GM18868 (cell line): ENCODE data around the gene CDT1.
"Not testable (repeated sequence)": the region's sequence is repeated elsewhere in the genome, so short reads cannot be mapped to it uniquely, and the experiment has no call there.

Experiments
- ATAC-seq: cut with Tn5 transposase; IDR thresholded peaks from one replicate; pipeline ENCODE4 v1.9.1; 2021; ENCODE audit warnings: mild to moderate bottlenecking, moderate library complexity; ENCODE audit not compliant: unreplicated experiment

The CDT1 gene

GRCh38 chr16:88815901-88816589, 12.5 kb downstream of the CDT1 start:
- no peak for ATAC-seq

- ATAC-seq, result no peak
Observed at GRCh38 chr16:88816736-88817535, 13.3 kb downstream of the CDT1 start.

GRCh38 chr16:88817785-88818574, 14.4 kb downstream of the CDT1 start:
- no peak for ATAC-seq

GRCh38 chr16:88818575-88818874, 14.9 kb downstream of the CDT1 start:
- no peak for ATAC-seq

DNA sequence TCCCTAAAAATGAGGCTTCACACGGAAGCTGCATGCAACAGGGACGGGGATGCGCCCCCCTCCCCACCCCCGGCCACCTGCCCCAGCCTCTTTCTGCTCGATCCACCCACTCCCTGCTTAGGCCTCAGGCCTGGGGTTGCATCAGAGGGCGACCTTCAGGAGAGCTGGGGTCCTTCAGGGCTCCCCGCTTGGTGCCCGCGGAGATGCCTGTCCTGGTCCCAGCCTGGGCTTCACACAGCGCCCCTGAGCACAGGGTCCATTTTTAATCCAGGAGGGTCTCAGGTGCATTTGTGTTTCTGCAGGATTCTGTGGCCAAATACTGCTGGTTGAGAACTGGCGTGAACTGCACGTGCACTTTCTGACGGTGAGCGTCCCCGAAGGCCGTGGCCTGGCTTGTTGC, 15.5 kb downstream of the CDT1 start:
- no peak for ATAC-seq

DNA sequence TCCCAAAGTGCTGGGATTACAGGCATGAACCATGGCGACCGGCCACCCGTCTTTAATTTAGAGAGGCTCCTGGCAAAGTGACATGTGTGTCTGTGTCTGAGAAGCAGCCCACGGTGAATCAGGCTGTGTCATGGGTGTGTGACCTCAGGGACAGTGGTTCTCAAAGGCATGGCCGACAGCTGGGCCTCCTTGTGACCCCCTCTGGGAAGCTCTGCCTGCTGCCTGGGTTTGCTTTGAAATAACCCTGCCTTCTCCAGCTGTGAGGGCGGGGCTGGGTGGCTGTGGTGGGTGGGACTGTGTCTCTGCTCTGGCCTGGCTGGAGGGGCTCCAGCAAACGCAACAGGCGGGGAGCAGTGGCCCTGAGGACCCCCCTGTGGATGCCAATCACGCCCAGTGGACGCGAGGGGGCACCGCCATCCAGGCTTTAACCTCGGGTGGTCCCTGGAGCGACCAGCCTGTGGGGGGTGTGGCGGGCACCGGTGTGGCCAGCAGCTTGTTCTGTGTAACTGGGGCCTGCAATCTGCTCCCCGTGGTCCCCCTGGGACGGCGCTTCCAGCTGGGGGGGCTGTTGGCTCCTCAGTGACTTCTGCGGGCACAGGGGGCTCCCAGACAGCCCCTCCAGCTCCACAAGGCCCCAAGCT, 16.9 kb downstream of the CDT1 start:
- no peak for ATAC-seq

DNA sequence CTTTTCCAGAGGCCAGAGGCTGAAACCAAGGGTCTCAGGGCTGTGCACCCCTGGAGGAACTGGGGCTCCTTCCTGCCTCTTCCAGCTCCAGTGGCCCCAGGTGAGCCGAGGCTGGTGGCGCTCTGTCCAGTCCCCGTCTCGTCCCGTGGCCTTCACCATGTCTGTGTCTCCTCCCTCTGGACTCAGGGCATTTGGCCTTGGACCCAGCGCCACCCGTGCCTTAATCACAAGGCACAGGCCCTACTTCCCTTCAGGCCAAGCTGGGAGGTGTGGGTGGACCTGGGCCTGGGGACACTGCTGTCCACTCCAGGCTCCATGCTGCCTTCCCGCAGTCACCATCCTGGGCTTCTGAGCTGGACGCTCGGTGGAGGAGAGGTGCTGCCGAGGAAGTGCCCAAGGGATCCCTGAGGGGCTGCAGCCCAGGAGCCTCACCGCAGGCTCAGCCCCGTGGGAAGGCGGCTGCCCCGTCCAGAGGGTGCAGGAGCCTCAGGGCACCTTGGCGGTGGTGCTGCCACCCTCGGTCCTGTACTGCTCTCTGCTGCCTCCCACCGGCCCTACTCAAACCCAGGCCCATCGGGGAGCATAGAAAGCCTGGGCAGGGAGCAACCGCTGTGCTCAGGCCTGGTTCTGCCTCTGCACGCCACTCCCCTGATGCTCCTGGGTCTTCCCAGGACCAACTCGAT, 17.7 kb downstream of the CDT1 start:
- ATAC-seq, result no peak

- no peak for ATAC-seq
Observed at GRCh38 chr16:88822281-88823040, 18.9 kb downstream of the CDT1 start.

DNA sequence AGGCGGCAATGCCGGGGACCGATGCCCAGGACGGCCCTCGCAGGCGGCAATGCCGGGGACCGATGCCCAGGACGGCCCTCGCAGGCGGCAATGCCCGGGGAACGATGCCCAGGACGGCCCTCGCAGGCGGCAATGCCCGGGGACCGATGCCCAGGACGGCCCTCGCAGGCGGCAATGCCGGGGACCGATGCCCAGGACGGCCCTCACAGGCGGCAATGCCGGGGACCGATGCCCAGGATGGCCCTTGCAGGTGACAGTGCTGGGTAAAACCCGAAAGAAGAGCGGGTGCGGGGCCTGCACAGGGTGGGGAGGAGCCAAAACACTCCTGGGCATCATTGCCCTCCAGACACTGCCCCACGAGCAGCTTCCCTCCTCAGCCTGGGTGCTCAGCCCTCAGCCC, 20.1 kb downstream of the CDT1 start:
- ATAC-seq, result not testable (repeated sequence)

DNA sequence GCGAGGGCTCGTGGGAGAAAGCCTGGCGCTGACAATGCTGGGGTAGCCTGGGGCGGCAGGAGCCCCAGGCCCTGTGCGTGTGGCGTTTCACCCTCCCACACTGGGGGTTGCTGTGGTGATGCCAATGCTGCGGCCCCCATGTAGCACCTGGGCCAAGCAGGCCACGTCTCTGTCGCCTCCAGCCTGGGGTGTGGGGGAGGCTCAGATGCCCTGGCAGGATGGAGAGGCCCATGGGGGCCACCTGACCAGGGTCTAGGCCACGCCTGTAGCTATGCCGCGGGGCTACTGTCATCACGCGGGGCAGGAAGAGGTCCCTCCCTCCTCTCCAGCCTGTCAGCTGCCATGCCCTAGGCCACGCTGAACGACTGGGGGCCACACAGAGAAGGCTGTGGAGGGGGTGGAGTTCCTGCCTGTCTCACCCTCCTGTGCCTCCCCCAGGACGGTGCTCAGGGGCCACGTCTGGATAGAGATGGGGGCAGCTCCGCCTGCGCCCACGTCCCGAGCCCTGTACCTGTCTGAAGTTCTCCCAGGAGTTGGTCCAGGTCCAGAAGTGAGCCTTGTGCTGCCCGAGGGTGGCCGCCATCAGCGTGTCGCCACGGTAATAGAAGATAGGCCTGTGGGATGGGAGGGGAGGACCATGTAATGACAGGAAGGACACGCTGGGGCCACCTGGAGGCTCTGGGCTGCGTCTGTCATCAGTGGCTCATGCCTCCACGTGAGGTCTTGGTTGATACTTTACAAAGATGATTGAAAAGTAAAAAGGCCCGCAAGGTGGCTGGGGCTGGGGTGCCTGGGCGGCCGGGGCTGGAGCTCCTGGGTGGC, 20.9 kb downstream of the CDT1 start:
- no peak for ATAC-seq

DNA sequence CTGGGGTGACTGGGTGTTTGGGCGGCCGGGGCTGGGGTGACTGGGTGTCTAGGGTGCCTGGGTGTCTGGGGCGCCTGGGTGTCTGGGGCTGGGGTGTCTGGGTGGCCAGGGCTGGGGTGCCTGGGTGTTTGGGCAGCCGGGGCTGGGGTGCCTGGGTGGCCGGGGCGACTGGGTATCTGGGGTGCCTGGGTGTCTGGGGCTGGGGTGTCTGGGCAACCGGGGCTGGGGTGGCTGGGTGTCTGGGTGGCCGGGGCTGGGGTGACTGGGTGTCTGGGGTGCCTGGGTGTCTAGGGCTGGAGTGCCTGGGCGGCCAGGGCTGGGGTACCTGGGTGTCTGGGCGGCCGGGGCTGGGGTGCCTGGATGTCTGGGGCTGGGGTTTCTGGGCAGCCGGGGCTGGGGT, 21.6 kb downstream of the CDT1 start:
- no peak for ATAC-seq

- no peak for ATAC-seq
Observed at GRCh38 chr16:88826070-88826840, 22.7 kb downstream of the CDT1 start.

- no peak for ATAC-seq
Observed at GRCh38 chr16:88827727-88828126, 24.1 kb downstream of the CDT1 start.

DNA sequence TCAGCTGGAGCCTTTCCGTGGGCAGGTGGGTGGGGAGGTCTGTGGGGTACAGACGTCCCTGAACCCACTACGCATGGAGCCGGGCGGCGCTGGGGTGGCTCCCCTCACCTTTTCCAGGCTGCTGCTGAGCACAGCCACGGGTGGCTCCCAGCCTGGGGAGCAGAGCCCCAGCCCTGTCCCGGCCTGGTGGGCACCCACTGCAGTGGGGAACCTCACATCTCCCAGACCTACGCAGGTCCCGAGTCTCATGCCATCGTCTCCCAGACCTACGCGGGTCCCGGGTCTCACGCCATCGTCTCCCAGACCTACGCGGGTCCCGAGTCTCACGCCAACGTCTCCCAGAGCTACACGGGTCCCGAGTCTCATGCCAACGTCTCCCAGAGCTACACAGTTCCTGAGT, 25.1 kb downstream of the CDT1 start:
- ATAC-seq, result no peak

- no peak for ATAC-seq
Observed at GRCh38 chr16:88830258-88830657, 26.7 kb downstream of the CDT1 start.

DNA sequence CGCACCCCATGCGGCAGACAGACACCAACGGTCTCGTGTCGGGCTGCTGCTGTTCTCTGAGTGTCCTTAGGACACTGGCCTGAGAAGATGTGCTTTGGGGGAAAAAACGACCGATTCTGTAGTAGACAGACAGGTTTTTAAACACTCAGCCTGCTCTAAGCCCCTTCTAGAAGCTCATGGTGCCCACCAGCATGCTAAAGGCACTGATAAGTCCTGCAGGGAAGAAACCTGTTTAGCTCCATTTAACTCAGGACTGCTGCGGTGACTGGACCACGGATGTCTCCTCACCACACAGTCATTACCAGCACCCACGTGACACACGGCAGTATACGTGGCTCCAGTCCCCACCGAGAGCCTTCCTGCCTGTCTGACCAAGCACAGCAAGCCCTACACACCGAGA, 27.2 kb downstream of the CDT1 start:
- no peak for ATAC-seq

DNA sequence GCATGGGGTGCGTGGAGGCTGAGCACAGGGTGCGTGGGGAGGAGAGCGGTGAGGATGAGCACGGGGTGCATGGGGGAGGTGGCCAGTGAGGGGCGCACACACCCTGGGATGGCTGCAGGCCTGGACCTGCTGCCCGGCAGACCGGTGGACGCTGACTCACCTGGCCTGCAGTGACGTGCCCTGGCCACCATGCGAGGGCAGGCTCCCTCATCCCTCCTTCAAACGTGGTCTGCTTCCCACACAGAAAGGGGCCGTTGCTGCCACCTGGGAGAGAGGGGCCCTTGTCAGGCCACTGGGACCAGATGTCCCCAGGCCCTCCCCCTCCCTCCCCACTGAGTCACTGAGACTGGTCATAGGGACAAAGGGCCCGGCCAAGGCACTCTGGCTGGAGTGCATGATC, 28.2 kb downstream of the CDT1 start:
- ATAC-seq, result no peak

GRCh38 chr16:88833086-88833485, 29.5 kb downstream of the CDT1 start:
- ATAC-seq, result no peak

- ATAC-seq, result no peak
Observed at GRCh38 chr16:88834670-88835069, 31.1 kb downstream of the CDT1 start.
